Measurements from ENCODE around the gene DUSP1. TPM values are rescaled to one million over a fixed set of nuclear protein-coding genes. Genes with fewer than 3 reads are reported as not detected.

Gene DUSP1
- total RNA-seq, 4 donors from 2014 or later, result 811 to 2,389 (median 1,820) TPM

GRCh38 chr5:172740428-172741205 lies 30.4 kb downstream of the DUSP1 start:
- intact Hi-C loops (cut with DNase I; ENCODE audit: low total_unique reads), result no loop called here
- WGBS, 2 donors, result 28 to 34% methylated on average over 15 of the region's 15 CpGs
- H3K4me3 ChIP-seq (ENCODE audit: low read depth, poor library complexity, severe bottlenecking), result no peak overlapping the region
- peak; percentile 78 to 95 for DNase-seq (ENCODE audit: low spot score in 2 of 2)
- TF ChIP-seq CTCF (IDR thresholded peaks at IDR 0.05) (no peak), POLR2A (IDR thresholded peaks at IDR 0.05) (no peak)

GRCh38 chr5:172739375-172739774 lies 31.6 kb downstream of the DUSP1 start:
- TF ChIP-seq CTCF (IDR thresholded peaks at IDR 0.05) (no peak), POLR2A (IDR thresholded peaks at IDR 0.05) (no peak)

GRCh38 chr5:172736508-172737135 lies 34.4 kb downstream of the DUSP1 start:
- no peak overlapping the region for H3K4me3 ChIP-seq (ENCODE audit: low read depth, poor library complexity, severe bottlenecking)
- intact Hi-C loops (cut with DNase I; ENCODE audit: low total_unique reads), result no loop called here
- TF ChIP-seq POLR2A (IDR thresholded peaks at IDR 0.05), result no peak
- no peak for TF ChIP-seq CTCF (IDR thresholded peaks at IDR 0.05)
- 86 to 88% methylated on average over 11 of the region's 11 CpGs for WGBS, 2 donors
- no peak for DNase-seq (ENCODE audit: low spot score in 2 of 2)

More at GRCh38 chr5:172739375-172739774, 31.6 kb downstream of the DUSP1 start:
- no peak overlapping the region for H3K4me3 ChIP-seq (ENCODE audit: low read depth, poor library complexity, severe bottlenecking)
- intact Hi-C loops (cut with DNase I; ENCODE audit: low total_unique reads), result no loop called here
- 75 to 79% methylated on average over 6 of the region's 6 CpGs for WGBS, 2 donors
- DNase-seq (ENCODE audit: low spot score in 2 of 2), result no peak

- no peak overlapping the region for H3K4me3 ChIP-seq (ENCODE audit: low read depth, poor library complexity, severe bottlenecking)
- TF ChIP-seq POLR2A (IDR thresholded peaks at IDR 0.05), result no peak
- TF ChIP-seq CTCF (IDR thresholded peaks at IDR 0.05), result no peak
- intact Hi-C loops (cut with DNase I; ENCODE audit: low total_unique reads), result no loop called here
- peak in 1 of 2 donors; percentile 86 for DNase-seq (ENCODE audit: low spot score in 2 of 2)
- 86 to 89% methylated on average over 12 of the region's 12 CpGs for WGBS, 2 donors
These were observed 35.7 kb downstream of the DUSP1 start for GRCh38 chr5:172735141-172735831.

GRCh38 chr5:172733974-172734346 lies 37.0 kb downstream of the DUSP1 start:
- 9 to 11% methylated on average over 4 of the region's 4 CpGs for WGBS, 2 donors
- DNase-seq (ENCODE audit: low spot score in 2 of 2), result peak in 1 of 2 donors; percentile 87
- TF ChIP-seq CTCF (IDR thresholded peaks at IDR 0.05) (no peak), POLR2A (IDR thresholded peaks at IDR 0.05) (no peak)
- H3K4me3 ChIP-seq (ENCODE audit: low read depth, poor library complexity, severe bottlenecking), result no peak overlapping the region
- intact Hi-C loops (cut with DNase I; ENCODE audit: low total_unique reads), result no loop called here
